K562 (cell line): ENCODE measurements around the gene C1QBP. TPM values are rescaled to one million over a fixed set of nuclear protein-coding genes. Genes with fewer than 3 reads are reported as not detected.

ENCODE experiments used
- AFF4 ChIP-seq: sonication (generic); formaldehyde crosslinking; IDR thresholded peaks from 2 replicates; pipeline ENCODE4 v1.8.0; 2023; ENCODE audit warnings: mild to moderate bottlenecking, missing genetic modification reagents
- ATF3 ChIP-seq, 2 experiments: fragments of 450-650 bp in 1 of 2; sonication (generic) in 1 of 2; formaldehyde crosslinking in 1 of 2; IDR thresholded peaks in 1 of 2; conservative IDR thresholded peaks in 1 of 2; 2 replicates each; pipeline versions ENCODE4 v1.6.1 to v1.8.1; 2016 to 2023; ENCODE audit warnings: mild to moderate bottlenecking in 2 of 2, moderate library complexity in 2 of 2, inconsistent platforms in 1 of 2, missing genetic modification reagents in 1 of 2
- CBFA2T2 ChIP-seq: fragments of 450-650 bp; conservative IDR thresholded peaks from 2 replicates; pipeline ENCODE4 v1.6.1; 2017; ENCODE audit warnings: mild to moderate bottlenecking
- CBX8 ChIP-seq: fragments of 200-600 bp; sonication (generic); IDR thresholded peaks from 2 replicates; pipeline ENCODE4 v1.6.1; 2012; ENCODE audit warnings: borderline replicate concordance, mixed run types, low read depth, mild to moderate bottlenecking, moderate library complexity, mixed read lengths, low read length, control low read depth, inconsistent platforms; ENCODE audit not compliant: poor library complexity, severe bottlenecking; ENCODE audit errors: extremely low read depth
- MAFG ChIP-seq: fragments of 450-650 bp; conservative IDR thresholded peaks from 2 replicates; pipeline ENCODE4 v1.6.1; 2016; ENCODE audit warnings: missing genetic modification characterization, missing compliant biosample characterization
- MCM5 ChIP-seq: fragments of 450-650 bp; IDR thresholded peaks from 2 replicates; pipeline ENCODE4 v1.6.1; 2016; ENCODE audit warnings: low read depth
- NFYB ChIP-seq: IDR thresholded peaks from 2 replicates; pipeline ENCODE4 v1.6.1; 2011; ENCODE audit warnings: mild to moderate bottlenecking, moderate library complexity; ENCODE audit not compliant: insufficient read length; ENCODE audit errors: extremely low read depth
- NR0B1 ChIP-seq: fragments of 450-650 bp; IDR thresholded peaks from one replicate; pipeline ENCODE4 v1.6.1; 2018; ENCODE audit warnings: mild to moderate bottlenecking, moderate library complexity; ENCODE audit not compliant: partially characterized antibody
- RBM14 ChIP-seq: fragments of 200-400 bp; formaldehyde crosslinking; IDR thresholded peaks from 2 replicates; pipeline ENCODE4 v1.6.1; 2018; ENCODE audit warnings: low read depth, mild to moderate bottlenecking, low read length, moderate library complexity, borderline replicate concordance; ENCODE audit not compliant: insufficient read depth
- SMARCA4 ChIP-seq: fragments of 450-650 bp; IDR thresholded peaks from 2 replicates; pipeline ENCODE4 v1.6.1; 2016
- ZBTB5 ChIP-seq: fragments of 450-650 bp; IDR thresholded peaks from 2 replicates; pipeline ENCODE4 v1.6.1; 2017; ENCODE audit warnings: antibody characterized with exemption
- ZC3H8 ChIP-seq: fragments of 450-650 bp; IDR thresholded peaks from 2 replicates; pipeline ENCODE4 v1.6.1; 2017
- ZNF124 ChIP-seq: sonication (generic); formaldehyde crosslinking; IDR thresholded peaks from 2 replicates; pipeline ENCODE4 v1.8.1; 2022; ENCODE audit warnings: missing genetic modification reagents
- ZNF175 ChIP-seq: fragments of 200-800 bp; sonication (Bioruptor generic); IDR thresholded peaks from 2 replicates; pipeline ENCODE4 v1.6.1; 2016; ENCODE audit warnings: low read depth, mild to moderate bottlenecking, missing genetic modification characterization, missing compliant biosample characterization
- polyA plus RNA-seq, 8 experiments: library from polyadenylated mRNA; depleted of rRNA in 4 of 8; stranded (reverse) in 5 of 8; unstranded in 3 of 8; fragments of >200 nt; fragmentation: Nextera tagmentation in 2 of 8; fragmentation: Illumina TruSeq in 1 of 8; extraction: Ambion mirVana in 2 of 8; extraction: Trizol in 1 of 8; gene quantifications; 2 replicates each; pipeline versions ENCODE4 v1.2.1 to v1.2.3, GENCODE V29; 2011 to 2014; ENCODE audit warnings: inconsistent platforms in 1 of 8, missing spikeins in 1 of 8
- total RNA-seq, 7 experiments: library from RNA; depleted of rRNA in 6 of 7; stranded (reverse); fragments of >200 nt in 6 of 7; fragmentation: Illumina TruSeq in 2 of 7; extraction: Trizol in 2 of 7; gene quantifications; 2 replicates each; pipeline versions ENCODE4 v1.2.1 to v1.2.3, GENCODE V29; 2011 to 2021; ENCODE audit warnings: low replicate concordance in 1 of 7

Gene C1QBP
- total and polyA plus RNA-seq, 9 of the 15 experiments (the other 6 are each of a cell fraction or from before 2014, with no cell fraction given): 90.7 to 665 (median 414) TPM

GRCh38 chr17:5419356-5419958, 19.5 kb downstream of the C1QBP start, which contains the start of gene NUP88 (continued):
- TF ChIP-seq ATF3 (IDR thresholded peaks at IDR 0.05) (no peak), ATF3 (CRISPR knock-in tag; conservative IDR thresholded peaks at IDR 0.05) (no peak), CBFA2T2 (no peak), ZBTB5 (no peak), MCM5 (no peak), ZC3H8 (no peak), AFF4 (no peak), ZNF124 (no peak), CBX8 (no peak), ZNF175 (CRISPR knock-in tag) (no peak), MAFG (no peak), RBM14 (no peak), SMARCA4 (no peak), NR0B1 (no peak), NFYB (peak; percentile 70)
